AG04449 (cell line): ENCODE measurements around the gene AP4B1.
A peak's percentile ranks its signal among the peaks of the same experiment; 100 is the strongest.

ENCODE experiments used
- CTCF ChIA-PET: fragments of 350-600 bp; formaldehyde crosslinking; extraction: SDS; loops from one replicate; lab custom pipeline; 2021; ENCODE audit warnings: antibody characterized with exemption; lab: Yijun Ruan, JAX
- POLR2A ChIA-PET: fragments of 400-600, 350-600 bp; formaldehyde crosslinking; extraction: SDS; loops from one replicate; lab custom pipeline; 2020; ENCODE audit warnings: antibody characterized with exemption, inconsistent platforms; lab: Yijun Ruan, JAX
- DNase-seq: peaks from one replicate; pipeline ENCODE4 v3.0.0-alpha.2; 2010; ENCODE audit warnings: low read depth, low spot score
- H3K4me3 ChIP-seq: 2 replicates; pipeline ENCODE4 v1.5.1; 2011; ENCODE audit warnings: low read depth, mild to moderate bottlenecking, control low read depth, low read length
- CTCF ChIP-seq: IDR thresholded peaks from one replicate; pipeline ENCODE4 v1.5.1; 2011; ENCODE audit warnings: mild to moderate bottlenecking, moderate library complexity, low read length, control low read depth, inconsistent platforms; ENCODE audit not compliant: insufficient read depth; ENCODE audit errors: missing control alignments

AP4B1 gene

DNA sequence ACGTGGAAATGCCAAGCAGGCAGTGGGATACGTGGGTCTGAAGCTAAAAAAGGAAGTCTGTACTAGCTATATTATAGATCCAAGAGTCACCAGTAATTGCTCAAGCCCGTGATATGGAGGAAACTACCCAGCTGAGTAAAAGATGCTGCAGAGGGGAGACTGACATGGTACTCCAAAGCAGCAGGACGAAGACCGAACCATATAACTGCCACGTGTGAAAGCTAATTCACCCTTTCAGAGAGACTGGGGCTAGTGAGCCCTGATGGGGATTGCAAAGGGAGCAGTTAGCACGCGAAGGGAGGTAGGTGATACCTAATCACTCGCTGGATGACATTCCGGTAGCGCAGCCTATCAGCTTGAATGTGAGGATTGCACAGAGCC, 316 bp downstream of the AP4B1 start:
- ChIA-PET CTCF (interaction anchor here (0.7 to 2.0 kb wide), 14 partner anchors 9 to 71 kb away, joined by 3 to 19 read pairs (median 4); partner anchors contain the start of gene HIPK1), POLR2A (interaction anchor here (0.6 to 3.2 kb wide), 7 partner anchors 26 to 94 kb away, joined by 3 to 46 read pairs (median 3); partner anchors contain the start of genes HIPK1 and RSBN1)
- H3K4me3 ChIP-seq = peak overlapping the region; percentile 94
- DNase-seq = no peak
- TF ChIP-seq CTCF = no peak

DNA sequence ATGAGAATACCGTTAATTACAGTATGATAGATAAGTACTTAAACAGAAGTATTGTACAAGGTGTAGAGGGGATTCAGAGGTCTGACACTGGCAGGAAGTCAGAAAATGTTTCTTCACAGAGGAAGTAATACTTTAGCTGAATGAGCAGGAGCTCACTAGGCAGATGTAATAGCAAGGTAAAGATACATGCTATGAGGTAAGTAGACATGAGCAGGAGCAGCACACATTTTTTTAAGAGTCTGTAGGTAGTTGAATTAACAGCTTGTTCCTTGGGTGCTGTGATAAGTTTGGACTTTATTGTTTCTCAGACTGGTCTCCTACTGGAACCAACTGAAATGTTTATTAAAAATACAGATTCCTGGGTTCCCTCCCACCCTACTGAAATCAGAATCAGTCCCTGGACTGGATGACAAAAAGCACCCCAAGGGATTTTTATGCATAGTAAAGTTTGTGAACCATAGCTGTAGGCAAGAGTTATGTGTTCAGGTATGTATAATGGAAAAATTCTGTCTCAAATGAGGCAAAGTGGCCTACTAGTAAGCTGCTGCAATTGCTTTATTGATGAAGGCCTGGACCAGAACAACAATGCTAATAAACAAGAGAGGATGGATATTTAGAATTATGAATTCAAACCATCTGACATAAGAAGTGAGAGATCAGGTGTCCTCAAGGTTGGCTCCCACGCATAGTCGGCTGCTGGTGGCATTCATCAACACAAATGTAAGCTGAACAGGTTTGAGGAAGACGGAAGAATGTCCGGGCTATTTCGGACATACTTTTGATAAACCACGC, 902 bp downstream of the AP4B1 start:
- TF ChIP-seq CTCF = no peak
- CTCF ChIA-PET = interaction anchor here (0.7 to 2.0 kb wide), 15 partner anchors 8 to 103 kb away, joined by 3 to 19 read pairs (median 4); partner anchors contain the start of gene HIPK1
- DNase-seq = no peak
- POLR2A ChIA-PET = interaction anchor here (0.6 to 3.2 kb wide), 6 partner anchors 26 to 94 kb away, joined by 3 to 46 read pairs (median 3); partner anchors contain the start of genes HIPK1 and RSBN1
- H3K4me3 ChIP-seq = peak overlapping the region; percentile 94

- H3K4me3 ChIP-seq = no peak overlapping the region
- ChIA-PET POLR2A (no interaction called here), CTCF (interaction anchor here (1.1 kb wide), 1 partner anchor 28 kb away, joined by 4 read pairs; the partner anchor contains the start of gene HIPK1)
- no peak for TF ChIP-seq CTCF
- no peak for DNase-seq
These were observed 3.4 kb downstream of the AP4B1 start for GRCh38 chr1:113901191-113901590.

DNA sequence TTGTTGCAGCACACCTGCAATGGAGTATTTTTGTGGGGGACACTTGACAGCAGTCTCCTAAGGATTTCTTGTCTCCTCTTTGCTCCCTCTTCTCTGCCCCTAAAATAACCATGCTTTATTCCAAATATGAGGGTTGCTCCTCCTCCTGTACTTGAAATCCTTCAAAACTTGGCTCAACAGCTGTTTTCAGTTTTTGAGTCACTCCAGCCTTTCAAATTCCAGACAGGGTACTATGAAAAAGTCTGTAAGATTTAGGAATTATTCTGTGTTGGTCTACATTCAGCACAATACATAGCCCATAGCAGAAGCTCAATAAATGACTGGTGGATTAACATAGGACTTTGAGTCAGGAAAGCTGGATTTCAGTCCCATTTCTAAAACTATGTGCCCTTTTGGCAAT, 5.5 kb downstream of the AP4B1 start:
- H3K4me3 ChIP-seq = no peak overlapping the region
- CTCF ChIA-PET = interaction anchor here (1.6 to 2.0 kb wide), 2 partner anchors 64 to 66 kb away, joined by 4 to 12 read pairs; no protein-coding TSS in a partner anchor
- POLR2A ChIA-PET = interaction anchor here (0.8 kb wide), 1 partner anchor 88 kb away, joined by 4 read pairs; no protein-coding TSS in a partner anchor
- DNase-seq = no peak
- no peak for TF ChIP-seq CTCF

DNA sequence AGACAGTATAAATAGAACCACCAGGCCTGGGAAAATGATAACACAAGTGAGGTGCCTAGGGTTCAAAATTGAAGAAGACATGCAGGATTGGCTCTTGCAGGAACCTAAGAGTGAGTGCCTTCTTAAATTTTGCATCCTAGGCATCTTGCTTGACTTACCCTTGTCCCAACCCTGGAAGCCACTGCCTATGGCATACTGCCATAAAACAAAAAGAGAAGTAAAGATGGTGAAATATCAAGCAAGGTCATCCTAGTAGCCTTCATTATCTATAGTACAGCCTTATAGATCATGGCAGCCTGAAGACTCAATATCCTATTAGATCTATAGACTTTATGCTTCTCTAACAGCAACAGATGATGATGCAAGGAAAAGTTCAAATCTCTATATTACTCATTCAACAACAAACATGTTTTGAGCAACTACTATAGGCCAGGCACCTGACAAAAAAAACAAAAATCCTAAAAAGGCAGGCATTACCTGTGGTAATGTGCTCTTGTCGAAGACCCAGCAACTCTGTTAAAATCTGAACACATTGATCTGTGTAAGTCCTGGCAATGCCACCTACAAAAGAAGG, 6.3 kb downstream of the AP4B1 start:
- ChIA-PET CTCF (interaction anchor here (1.6 to 3.6 kb wide), 2 partner anchors 63 to 66 kb away, joined by 4 to 19 read pairs; no protein-coding TSS in a partner anchor), POLR2A (no interaction called here)
- no peak for DNase-seq
- H3K4me3 ChIP-seq = no peak overlapping the region
- TF ChIP-seq CTCF = no peak

GRCh38 chr1:113895961-113896360, 8.6 kb downstream of the AP4B1 start:
- TF ChIP-seq CTCF = no peak
- ChIA-PET CTCF (interaction anchor here (1.2 to 3.6 kb wide), 2 partner anchors 8 to 60 kb away, joined by 5 to 19 read pairs; no protein-coding TSS in a partner anchor), POLR2A (no interaction called here)
- no peak overlapping the region for H3K4me3 ChIP-seq
- no peak for DNase-seq
